Hematopoietic multipotent progenitor cell treated with erythropoietin and hydrocortisone succinate and interleukin-3 and kit ligand, for 17 days (in vitro differentiated cells): ENCODE data around the gene LIMK1.
"Not testable (repeated sequence)": the region's sequence is repeated elsewhere in the genome, so short reads cannot be mapped to it uniquely, and the experiment has no call there.

Source experiments
- DNase-seq: peaks from one replicate; pipeline ENCODE4 v3.0.0-alpha.2; 2015; ENCODE audit warnings: low spot score

The LIMK1 gene

GRCh38 chr7:74126220-74126880 lies 42.7 kb downstream of the LIMK1 start:
- DNase-seq, result no peak

GRCh38 chr7:74129887-74130286 lies 46.3 kb downstream of the LIMK1 start:
- DNase-seq, result no peak

GRCh38 chr7:74130518-74130917 lies 46.9 kb downstream of the LIMK1 start:
- DNase-seq, result no peak

- DNase-seq, result no peak
Observed at GRCh38 chr7:74134117-74134620, 50.6 kb downstream of the LIMK1 start.

- no peak for DNase-seq
Observed at GRCh38 chr7:74138334-74138867, 54.8 kb downstream of the LIMK1 start.

GRCh38 chr7:74138945-74139843 lies 55.6 kb downstream of the LIMK1 start:
- DNase-seq, result no peak

GRCh38 chr7:74141705-74142104 lies 58.1 kb downstream of the LIMK1 start:
- no peak for DNase-seq

- no peak for DNase-seq
Observed at GRCh38 chr7:74143383-74143782, 59.8 kb downstream of the LIMK1 start.

- DNase-seq, result no peak
Observed at GRCh38 chr7:74148491-74148890, 64.9 kb downstream of the LIMK1 start.

- no peak for DNase-seq
Observed at GRCh38 chr7:74149071-74149470, 65.5 kb downstream of the LIMK1 start.

GRCh38 chr7:74149603-74150002 lies 66.0 kb downstream of the LIMK1 start:
- no peak for DNase-seq

GRCh38 chr7:74153736-74154135 lies 70.1 kb downstream of the LIMK1 start:
- DNase-seq, result no peak

- DNase-seq, result no peak
Observed at GRCh38 chr7:74155810-74156395, 72.3 kb downstream of the LIMK1 start.

GRCh38 chr7:74157605-74158004 lies 74.0 kb downstream of the LIMK1 start:
- no peak for DNase-seq

GRCh38 chr7:74164985-74165456 lies 81.4 kb downstream of the LIMK1 start:
- DNase-seq, result no peak

- DNase-seq, result no peak
Observed at GRCh38 chr7:74165867-74166593, 82.4 kb downstream of the LIMK1 start.

GRCh38 chr7:74167324-74167723 lies 83.7 kb downstream of the LIMK1 start:
- DNase-seq, result not testable (repeated sequence)
